ENCODE measurements around the gene B3GALT6. TPM values are rescaled to one million over a fixed set of nuclear protein-coding genes. Genes with fewer than 3 reads are reported as not detected.
A peak's percentile ranks its signal among the peaks of the same experiment; 100 is the strongest.

The B3GALT6 gene
- total RNA-seq, 1 experiment from 2014 or later = 25.9 TPM

DNA sequence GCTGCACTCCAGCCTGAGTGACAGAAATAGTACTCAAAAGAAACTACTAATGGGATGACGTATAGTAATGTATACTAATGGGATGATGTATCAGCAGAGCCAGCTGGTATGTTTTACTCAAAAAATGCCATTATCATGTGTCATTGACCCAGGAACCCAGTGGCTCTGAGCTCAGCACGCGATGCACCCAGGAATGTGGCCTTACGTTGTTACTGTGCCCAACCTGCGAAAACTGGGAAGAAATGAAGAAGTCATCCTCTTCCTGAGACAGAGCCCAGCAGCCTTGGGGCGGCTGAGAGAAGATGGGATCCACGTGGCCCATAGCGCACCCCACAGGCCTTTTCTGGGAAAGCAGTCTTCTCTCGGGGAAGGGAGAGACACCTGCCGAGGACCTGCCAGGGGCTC, 32.8 kb downstream of the B3GALT6 start:
- no peak overlapping the region for H3K27ac Mint-ChIP-seq (ENCODE audit: unreplicated experiment)
- intact Hi-C loops (cut with micrococcal nuclease; ENCODE audit: unreplicated experiment) = no loop called here
- peaks cover 35% of the 10 kb centered on the region for H3K36me3 Mint-ChIP-seq (ENCODE audit: insufficient read depth, unreplicated experiment)
- no peaks in the 10 kb centered on the region for H3K27me3 Mint-ChIP-seq (ENCODE audit: unreplicated experiment)
- no peak for DNase-seq
- no peaks in the 10 kb centered on the region for H3K4me1 Mint-ChIP-seq (ENCODE audit: low read depth, unreplicated experiment)
- no peaks in the 10 kb centered on the region for H3K9me3 Mint-ChIP-seq (ENCODE audit: low read depth, unreplicated experiment)
- CTCF ChIA-PET = no interaction called here
- no peak overlapping the region for H3K4me3 Mint-ChIP-seq (ENCODE audit: low read depth, unreplicated experiment)
- no TSS peak for BruUV-seq (replicated peaks)
- TF ChIP-seq, protein P1, sequence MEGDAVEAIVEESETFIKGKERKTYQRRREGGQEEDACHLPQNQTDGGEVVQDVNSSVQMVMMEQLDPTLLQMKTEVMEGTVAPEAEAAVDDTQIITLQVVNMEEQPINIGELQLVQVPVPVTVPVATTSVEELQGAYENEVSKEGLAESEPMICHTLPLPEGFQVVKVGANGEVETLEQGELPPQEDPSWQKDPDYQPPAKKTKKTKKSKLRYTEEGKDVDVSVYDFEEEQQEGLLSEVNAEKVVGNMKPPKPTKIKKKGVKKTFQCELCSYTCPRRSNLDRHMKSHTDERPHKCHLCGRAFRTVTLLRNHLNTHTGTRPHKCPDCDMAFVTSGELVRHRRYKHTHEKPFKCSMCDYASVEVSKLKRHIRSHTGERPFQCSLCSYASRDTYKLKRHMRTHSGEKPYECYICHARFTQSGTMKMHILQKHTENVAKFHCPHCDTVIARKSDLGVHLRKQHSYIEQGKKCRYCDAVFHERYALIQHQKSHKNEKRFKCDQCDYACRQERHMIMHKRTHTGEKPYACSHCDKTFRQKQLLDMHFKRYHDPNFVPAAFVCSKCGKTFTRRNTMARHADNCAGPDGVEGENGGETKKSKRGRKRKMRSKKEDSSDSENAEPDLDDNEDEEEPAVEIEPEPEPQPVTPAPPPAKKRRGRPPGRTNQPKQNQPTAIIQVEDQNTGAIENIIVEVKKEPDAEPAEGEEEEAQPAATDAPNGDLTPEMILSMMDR (IDR thresholded peaks at IDR 0.05; ENCODE audit: unreplicated experiment) = no peak

DNA sequence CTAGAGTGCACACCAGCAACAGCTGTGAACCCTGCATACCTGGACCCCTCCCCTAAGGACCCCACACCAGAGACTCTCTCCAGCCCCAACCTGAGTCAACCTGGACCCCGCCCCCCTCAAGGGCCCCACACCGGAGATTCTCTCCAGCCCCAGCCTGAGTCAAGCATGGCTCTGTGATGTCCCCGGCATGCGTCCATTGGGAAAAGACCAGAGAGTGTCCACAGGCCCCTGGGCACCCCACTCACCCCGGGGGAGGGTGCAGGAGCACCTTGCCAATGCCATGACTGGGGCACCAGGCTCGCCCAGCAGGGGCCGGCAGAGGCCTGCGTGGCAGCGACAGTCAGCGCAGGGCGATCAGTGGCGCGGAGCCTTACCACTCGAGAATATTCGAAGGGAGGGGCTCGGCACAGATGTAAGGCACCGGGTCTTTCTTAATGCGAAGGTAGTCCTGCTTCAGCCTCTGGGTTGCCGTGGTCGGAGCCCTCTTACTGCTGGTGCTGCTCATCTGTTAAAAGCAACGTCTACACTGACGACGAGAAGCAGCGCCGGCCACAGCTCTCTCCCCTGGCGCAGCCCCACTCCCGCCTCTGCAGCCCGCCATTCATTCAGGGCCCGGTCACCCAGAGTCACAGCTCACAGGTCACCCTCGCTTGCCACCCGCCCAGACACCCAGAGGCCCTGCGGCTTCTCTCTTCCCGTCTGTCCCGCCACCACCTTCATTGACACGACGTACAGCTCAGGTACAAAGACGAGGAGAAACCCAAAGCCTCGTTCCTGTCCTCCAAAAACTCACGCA, 35.6 kb downstream of the B3GALT6 start:
- intact Hi-C loops (cut with micrococcal nuclease; ENCODE audit: unreplicated experiment) = no loop called here
- no TSS peak for BruUV-seq (replicated peaks)
- Mint-ChIP-seq H3K27me3 (ENCODE audit: unreplicated experiment) (no peaks in the 10 kb centered on the region), H3K9me3 (ENCODE audit: low read depth, unreplicated experiment) (no peaks in the 10 kb centered on the region), H3K4me1 (ENCODE audit: low read depth, unreplicated experiment) (peaks cover 14% of the 10 kb centered on the region), H3K36me3 (ENCODE audit: insufficient read depth, unreplicated experiment) (peaks cover 39% of the 10 kb centered on the region), H3K27ac (ENCODE audit: unreplicated experiment) (no peak overlapping the region), H3K4me3 (ENCODE audit: low read depth, unreplicated experiment) (no peak overlapping the region)
- DNase-seq = no peak
- TF ChIP-seq, protein P1 (IDR thresholded peaks at IDR 0.05; ENCODE audit: unreplicated experiment) = no peak
- CTCF ChIA-PET = no interaction called here

DNA sequence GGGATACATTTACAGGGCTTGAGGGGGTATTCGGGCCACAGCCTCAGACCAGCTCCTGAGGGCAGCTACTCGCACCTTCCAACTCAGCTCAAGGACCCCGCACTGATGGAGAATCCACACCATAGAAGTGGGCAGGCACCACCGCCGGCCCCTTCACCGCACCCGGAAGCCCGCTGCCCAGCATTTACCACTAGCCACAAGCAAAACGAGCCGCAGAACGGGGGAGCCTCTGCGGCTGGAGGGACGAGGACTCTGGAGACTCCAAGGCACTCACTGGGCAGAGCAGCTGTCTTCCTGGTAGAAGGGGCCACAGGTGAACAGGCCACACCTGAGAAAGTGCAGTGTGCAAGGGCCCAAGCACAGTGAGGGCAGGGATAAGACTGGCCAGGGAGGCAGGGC, 36.2 kb downstream of the B3GALT6 start:
- Mint-ChIP-seq H3K36me3 (ENCODE audit: insufficient read depth, unreplicated experiment) (peaks cover 45% of the 10 kb centered on the region), H3K27me3 (ENCODE audit: unreplicated experiment) (no peaks in the 10 kb centered on the region), H3K4me1 (ENCODE audit: low read depth, unreplicated experiment) (peaks cover 14% of the 10 kb centered on the region), H3K9me3 (ENCODE audit: low read depth, unreplicated experiment) (no peaks in the 10 kb centered on the region), H3K27ac (ENCODE audit: unreplicated experiment) (no peak overlapping the region), H3K4me3 (ENCODE audit: low read depth, unreplicated experiment) (no peak overlapping the region)
- TF ChIP-seq, protein P1 (IDR thresholded peaks at IDR 0.05; ENCODE audit: unreplicated experiment) = no peak
- no peak for DNase-seq
- BruUV-seq (replicated peaks) = no TSS peak
- intact Hi-C loops (cut with micrococcal nuclease; ENCODE audit: unreplicated experiment) = no loop called here
- CTCF ChIA-PET = no interaction called here

DNA sequence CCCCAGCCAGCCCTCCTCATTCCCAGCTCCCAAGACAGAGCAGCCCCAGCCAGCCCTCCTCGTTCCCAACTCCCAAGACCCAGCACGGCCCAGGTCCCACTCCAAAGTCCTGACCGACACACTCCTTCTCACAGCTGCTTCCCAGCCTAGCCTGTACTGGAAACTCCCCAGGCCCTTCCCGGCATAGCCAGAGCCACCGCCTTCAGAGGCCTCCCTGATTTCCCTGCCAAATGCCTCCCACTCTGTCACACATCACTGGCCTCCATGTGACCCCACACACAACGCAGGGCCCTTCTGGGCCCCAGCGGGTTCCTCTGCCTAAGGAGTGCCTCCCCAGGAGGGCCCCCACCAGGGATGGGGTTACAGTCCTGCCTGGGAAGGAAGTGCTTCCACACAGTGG, 38.8 kb downstream of the B3GALT6 start:
- BruUV-seq (replicated peaks) = no TSS peak
- TF ChIP-seq, protein P1 (IDR thresholded peaks at IDR 0.05; ENCODE audit: unreplicated experiment) = no peak
- Mint-ChIP-seq H3K9me3 (ENCODE audit: low read depth, unreplicated experiment) (no peaks in the 10 kb centered on the region), H3K4me1 (ENCODE audit: low read depth, unreplicated experiment) (peaks cover 14% of the 10 kb centered on the region), H3K4me3 (ENCODE audit: low read depth, unreplicated experiment) (peak overlapping the region; percentile 7), H3K27ac (ENCODE audit: unreplicated experiment) (no peak overlapping the region), H3K27me3 (ENCODE audit: unreplicated experiment) (no peaks in the 10 kb centered on the region), H3K36me3 (ENCODE audit: insufficient read depth, unreplicated experiment) (peaks cover 45% of the 10 kb centered on the region)
- intact Hi-C loops (cut with micrococcal nuclease; ENCODE audit: unreplicated experiment) = no loop called here
- no peak for DNase-seq
- CTCF ChIA-PET = interaction anchor here (1.4 to 1.6 kb wide), 2 partner anchors 11 to 12 kb away, joined by 4 to 6 read pairs; no protein-coding TSS in a partner anchor
